ENCODE measurements around the gene ZFR2.

ZFR2 gene

GRCh38 chr19:3762501-3763459 is 106.1 kb downstream of the ZFR2 start, which contains the start of gene MRPL54:
TSS of gene MRPL54 (plus strand) at chr19:3762682. CDS start at chr19:3762701, 19 bp downstream.
- TF ChIP-seq, protein P1, sequence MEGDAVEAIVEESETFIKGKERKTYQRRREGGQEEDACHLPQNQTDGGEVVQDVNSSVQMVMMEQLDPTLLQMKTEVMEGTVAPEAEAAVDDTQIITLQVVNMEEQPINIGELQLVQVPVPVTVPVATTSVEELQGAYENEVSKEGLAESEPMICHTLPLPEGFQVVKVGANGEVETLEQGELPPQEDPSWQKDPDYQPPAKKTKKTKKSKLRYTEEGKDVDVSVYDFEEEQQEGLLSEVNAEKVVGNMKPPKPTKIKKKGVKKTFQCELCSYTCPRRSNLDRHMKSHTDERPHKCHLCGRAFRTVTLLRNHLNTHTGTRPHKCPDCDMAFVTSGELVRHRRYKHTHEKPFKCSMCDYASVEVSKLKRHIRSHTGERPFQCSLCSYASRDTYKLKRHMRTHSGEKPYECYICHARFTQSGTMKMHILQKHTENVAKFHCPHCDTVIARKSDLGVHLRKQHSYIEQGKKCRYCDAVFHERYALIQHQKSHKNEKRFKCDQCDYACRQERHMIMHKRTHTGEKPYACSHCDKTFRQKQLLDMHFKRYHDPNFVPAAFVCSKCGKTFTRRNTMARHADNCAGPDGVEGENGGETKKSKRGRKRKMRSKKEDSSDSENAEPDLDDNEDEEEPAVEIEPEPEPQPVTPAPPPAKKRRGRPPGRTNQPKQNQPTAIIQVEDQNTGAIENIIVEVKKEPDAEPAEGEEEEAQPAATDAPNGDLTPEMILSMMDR (IDR thresholded peaks at IDR 0.05; ENCODE audit: borderline replicate concordance, extremely low read depth, low read length, poor library complexity, severe bottlenecking) = no peak

GRCh38 chr19:3762130-3762473 is 106.7 kb downstream of the ZFR2 start:
- peak overlapping the region; percentile 81 for H3K9ac ChIP-seq (ENCODE audit: low read depth, low read length)
- H3K79me2 ChIP-seq (ENCODE audit: insufficient read depth, low read length) = peaks cover 34% of the 10 kb centered on the region
- no peaks in the 10 kb centered on the region for H3K27me3 ChIP-seq (ENCODE audit: insufficient read depth, low read length, poor library complexity)
- H3K36me3 ChIP-seq (ENCODE audit: insufficient read depth, low read length) = peaks cover 36% of the 10 kb centered on the region
- no peak for DNase-seq
- no peaks in the 10 kb centered on the region for H3K9me3 ChIP-seq (ENCODE audit: insufficient read depth, low read length, severe bottlenecking)
- 0 out of 2 replicates have a peak, but pooled peaks cover 5% of the 10 kb centered on the region for H4K20me1 ChIP-seq (ENCODE audit: insufficient read depth, low read length)
- peak overlapping the region; percentile 53 to 69; a peak in 3 of 4 replicates for H3K4me3 ChIP-seq (ENCODE audit: low read depth in 1 of 2, low read length in 2 of 2)
- no peak for ATAC-seq (ENCODE audit: insufficient read depth, low read depth)
- H3K27ac ChIP-seq (ENCODE audit: low read length) = peak overlapping the region; percentile 99
- peak overlapping the region; percentile 87 for H2AFZ ChIP-seq (ENCODE audit: low read depth, low read length)
- H3K4me1 ChIP-seq (ENCODE audit: insufficient read depth, low read length) = peaks cover 40% of the 10 kb centered on the region
- TF ChIP-seq, protein P1 (IDR thresholded peaks at IDR 0.05; ENCODE audit: borderline replicate concordance, extremely low read depth, low read length, poor library complexity, severe bottlenecking) = no peak
- TF ChIP-seq EZH2 (IDR thresholded peaks at IDR 0.05; ENCODE audit: borderline replicate concordance, low read depth, low read length, severe bottlenecking) = no peak
- peak overlapping the region; percentile 85 for H3K4me2 ChIP-seq (ENCODE audit: insufficient read depth, low read length)

More at GRCh38 chr19:3762501-3763459, 106.1 kb downstream of the ZFR2 start, which contains the start of gene MRPL54:
- ATAC-seq (ENCODE audit: insufficient read depth, low read depth) (peak; percentile 87), DNase-seq (peak; percentile 99)
- peak within 1 kb of the TSS; percentile 99 for H3K27ac ChIP-seq (ENCODE audit: low read length)
- H4K20me1 ChIP-seq (ENCODE audit: insufficient read depth, low read length) = 0 out of 2 replicates have a peak, but pooled peaks cover 5% of the 10 kb centered on the region
- H3K4me1 ChIP-seq (ENCODE audit: insufficient read depth, low read length) = peaks cover 40% of the 10 kb centered on the region
- H3K9ac ChIP-seq (ENCODE audit: low read depth, low read length) = peak within 1 kb of the TSS; percentile 81
- H3K4me2 ChIP-seq (ENCODE audit: insufficient read depth, low read length) = peak within 1 kb of the TSS; percentile 85
- H3K79me2 ChIP-seq (ENCODE audit: insufficient read depth, low read length) = peaks cover 34% of the 10 kb centered on the region
- H2AFZ ChIP-seq (ENCODE audit: low read depth, low read length) = peak within 1 kb of the TSS; percentile 87
- peak within 1 kb of the TSS; percentile 53 to 69; a peak in 3 of 4 replicates for H3K4me3 ChIP-seq (ENCODE audit: low read depth in 1 of 2, low read length in 2 of 2)
- no peaks in the 10 kb centered on the region for H3K9me3 ChIP-seq (ENCODE audit: insufficient read depth, low read length, severe bottlenecking)
- no peaks in the 10 kb centered on the region for H3K27me3 ChIP-seq (ENCODE audit: insufficient read depth, low read length, poor library complexity)
- peaks cover 41% of the 10 kb centered on the region for H3K36me3 ChIP-seq (ENCODE audit: insufficient read depth, low read length)

GRCh38 chr19:3761382-3762129 is 107.3 kb downstream of the ZFR2 start, which contains the start of gene APBA3:
TSS of gene APBA3 (minus strand) at chr19:3761692. CDS start at chr19:3760264, 1,428 bp downstream.
- Histone ChIP-seq H3K79me2 (ENCODE audit: insufficient read depth, low read length) (peaks cover 34% of the 10 kb centered on the region), H3K9ac (ENCODE audit: low read depth, low read length) (peak within 1 kb of the TSS; percentile 81), H3K27me3 (ENCODE audit: insufficient read depth, low read length, poor library complexity) (no peaks in the 10 kb centered on the region), H3K4me1 (ENCODE audit: insufficient read depth, low read length) (peaks cover 40% of the 10 kb centered on the region), H3K9me3 (ENCODE audit: insufficient read depth, low read length, severe bottlenecking) (no peaks in the 10 kb centered on the region), H3K36me3 (ENCODE audit: insufficient read depth, low read length) (peaks cover 31% of the 10 kb centered on the region), H2AFZ (ENCODE audit: low read depth, low read length) (peak within 1 kb of the TSS; percentile 87), H3K4me3 (ENCODE audit: low read depth in 1 of 2, low read length in 2 of 2) (peak within 1 kb of the TSS; percentile 53 to 69), H3K27ac (ENCODE audit: low read length) (peak within 1 kb of the TSS; percentile 99), H4K20me1 (ENCODE audit: insufficient read depth, low read length) (0 out of 2 replicates have a peak, but pooled peaks cover 5% of the 10 kb centered on the region), H3K4me2 (ENCODE audit: insufficient read depth, low read length) (peak within 1 kb of the TSS; percentile 85)
- DNase-seq (peak; percentile 94), ATAC-seq (ENCODE audit: insufficient read depth, low read depth) (peak; percentile 56)
- TF ChIP-seq, protein P1 (IDR thresholded peaks at IDR 0.05; ENCODE audit: borderline replicate concordance, extremely low read depth, low read length, poor library complexity, severe bottlenecking) = peak; percentile 86
- no peak for TF ChIP-seq EZH2 (IDR thresholded peaks at IDR 0.05; ENCODE audit: borderline replicate concordance, low read depth, low read length, severe bottlenecking)

All from DND-41 (cell line).